ENCODE data around the gene BCAT1.

Gene BCAT1

GRCh38 chr12:24948757-24949722 is at the start of gene BCAT1:
BCAT1 (minus strand) TSS chr12:24949101; CDS start chr12:24948932, 169 bp downstream.
- Histone ChIP-seq H3K79me2 (ENCODE audit: control insufficient read depth, insufficient read depth, low read length, unreplicated experiment) (peaks cover 47% of the 10 kb centered on the region), H3K4me1 (ENCODE audit: control insufficient read depth, insufficient read depth, low read length, unreplicated experiment) (peaks cover 29% of the 10 kb centered on the region)

GRCh38 chr12:24997970-24998582 is 49.2 kb upstream of the BCAT1 start:
- Histone ChIP-seq H3K27me3 (ENCODE audit: insufficient read depth, low read length) (no peaks in the 10 kb centered on the region), H3K79me2 (ENCODE audit: control insufficient read depth, insufficient read depth, low read length, unreplicated experiment) (no peaks in the 10 kb centered on the region), H3K27ac (ENCODE audit: low read depth, low read length) (peak overlapping the region; percentile 39; the same call in 1 of the 2 replicates), H3K4me1 (ENCODE audit: control insufficient read depth, insufficient read depth, low read length, unreplicated experiment) (peaks cover 17% of the 10 kb centered on the region), H3K36me3 (ENCODE audit: insufficient read depth, low read length) (no peaks in the 10 kb centered on the region), H3K4me3 (ENCODE audit: low read depth, low read length) (peak overlapping the region; percentile 41), H2AFZ (ENCODE audit: low read length, unreplicated experiment) (peak overlapping the region; percentile 51)

More at GRCh38 chr12:24948757-24949722, at the start of gene BCAT1:
- peak within 1 kb of the TSS; percentile 94 for H3K27ac ChIP-seq (ENCODE audit: low read depth, low read length)
- no peaks in the 10 kb centered on the region for H3K27me3 ChIP-seq (ENCODE audit: insufficient read depth, low read length)
- peaks cover 12% of the 10 kb centered on the region for H3K36me3 ChIP-seq (ENCODE audit: insufficient read depth, low read length)
- H2AFZ ChIP-seq (ENCODE audit: low read length, unreplicated experiment) = peak within 1 kb of the TSS; percentile 90
- H3K4me3 ChIP-seq (ENCODE audit: low read depth, low read length) = peak within 1 kb of the TSS; percentile 95

- H3K79me2 ChIP-seq (ENCODE audit: control insufficient read depth, insufficient read depth, low read length, unreplicated experiment) = no peaks in the 10 kb centered on the region
- no peak overlapping the region for H3K4me3 ChIP-seq (ENCODE audit: low read depth, low read length)
- H3K27me3 ChIP-seq (ENCODE audit: insufficient read depth, low read length) = no peaks in the 10 kb centered on the region
- no peaks in the 10 kb centered on the region for H3K36me3 ChIP-seq (ENCODE audit: insufficient read depth, low read length)
- H3K4me1 ChIP-seq (ENCODE audit: control insufficient read depth, insufficient read depth, low read length, unreplicated experiment) = peaks cover 17% of the 10 kb centered on the region
- H2AFZ ChIP-seq (ENCODE audit: low read length, unreplicated experiment) = peak overlapping the region; percentile 51
- peak overlapping the region; percentile 33; the same call in 1 of the 2 replicates for H3K27ac ChIP-seq (ENCODE audit: low read depth, low read length)
Measured at GRCh38 chr12:24997496-24997895, 48.6 kb upstream of the BCAT1 start.

GRCh38 chr12:24996820-24997219 is 47.9 kb upstream of the BCAT1 start:
- Histone ChIP-seq H3K36me3 (ENCODE audit: insufficient read depth, low read length) (no peaks in the 10 kb centered on the region), H3K27ac (ENCODE audit: low read depth, low read length) (no peak overlapping the region), H3K4me3 (ENCODE audit: low read depth, low read length) (no peak overlapping the region), H3K27me3 (ENCODE audit: insufficient read depth, low read length) (no peaks in the 10 kb centered on the region), H2AFZ (ENCODE audit: low read length, unreplicated experiment) (no peak overlapping the region), H3K4me1 (ENCODE audit: control insufficient read depth, insufficient read depth, low read length, unreplicated experiment) (peaks cover 17% of the 10 kb centered on the region), H3K79me2 (ENCODE audit: control insufficient read depth, insufficient read depth, low read length, unreplicated experiment) (no peaks in the 10 kb centered on the region)

- H3K4me1 ChIP-seq (ENCODE audit: control insufficient read depth, insufficient read depth, low read length, unreplicated experiment) = peaks cover 17% of the 10 kb centered on the region
- no peak overlapping the region for H3K4me3 ChIP-seq (ENCODE audit: low read depth, low read length)
- no peaks in the 10 kb centered on the region for H3K27me3 ChIP-seq (ENCODE audit: insufficient read depth, low read length)
- H3K79me2 ChIP-seq (ENCODE audit: control insufficient read depth, insufficient read depth, low read length, unreplicated experiment) = no peaks in the 10 kb centered on the region
- no peak overlapping the region for H2AFZ ChIP-seq (ENCODE audit: low read length, unreplicated experiment)
- H3K36me3 ChIP-seq (ENCODE audit: insufficient read depth, low read length) = no peaks in the 10 kb centered on the region
- H3K27ac ChIP-seq (ENCODE audit: low read depth, low read length) = no peak overlapping the region
Measured at GRCh38 chr12:24996102-24996797, 47.3 kb upstream of the BCAT1 start.

GRCh38 chr12:24993793-24994192 is 44.9 kb upstream of the BCAT1 start:
- no peak overlapping the region for H2AFZ ChIP-seq (ENCODE audit: low read length, unreplicated experiment)

GRCh38 chr12:24991209-24992049 is 42.5 kb upstream of the BCAT1 start:
- Histone ChIP-seq H3K36me3 (ENCODE audit: insufficient read depth, low read length) (no peaks in the 10 kb centered on the region), H3K79me2 (ENCODE audit: control insufficient read depth, insufficient read depth, low read length, unreplicated experiment) (no peaks in the 10 kb centered on the region), H3K27ac (ENCODE audit: low read depth, low read length) (no peak overlapping the region), H3K4me1 (ENCODE audit: control insufficient read depth, insufficient read depth, low read length, unreplicated experiment) (no peaks in the 10 kb centered on the region), H2AFZ (ENCODE audit: low read length, unreplicated experiment) (no peak overlapping the region), H3K4me3 (ENCODE audit: low read depth, low read length) (no peak overlapping the region), H3K27me3 (ENCODE audit: insufficient read depth, low read length) (no peaks in the 10 kb centered on the region)

More at GRCh38 chr12:24993793-24994192, 44.9 kb upstream of the BCAT1 start:
- Histone ChIP-seq H3K4me1 (ENCODE audit: control insufficient read depth, insufficient read depth, low read length, unreplicated experiment) (peaks cover 14% of the 10 kb centered on the region), H3K27ac (ENCODE audit: low read depth, low read length) (no peak overlapping the region), H3K27me3 (ENCODE audit: insufficient read depth, low read length) (no peaks in the 10 kb centered on the region), H3K4me3 (ENCODE audit: low read depth, low read length) (no peak overlapping the region), H3K36me3 (ENCODE audit: insufficient read depth, low read length) (no peaks in the 10 kb centered on the region), H3K79me2 (ENCODE audit: control insufficient read depth, insufficient read depth, low read length, unreplicated experiment) (no peaks in the 10 kb centered on the region)

- H3K4me1 ChIP-seq (ENCODE audit: control insufficient read depth, insufficient read depth, low read length, unreplicated experiment) = no peaks in the 10 kb centered on the region
- no peak overlapping the region for H3K4me3 ChIP-seq (ENCODE audit: low read depth, low read length)
- H3K27me3 ChIP-seq (ENCODE audit: insufficient read depth, low read length) = no peaks in the 10 kb centered on the region
- H3K79me2 ChIP-seq (ENCODE audit: control insufficient read depth, insufficient read depth, low read length, unreplicated experiment) = no peaks in the 10 kb centered on the region
- H3K36me3 ChIP-seq (ENCODE audit: insufficient read depth, low read length) = no peaks in the 10 kb centered on the region
- H3K27ac ChIP-seq (ENCODE audit: low read depth, low read length) = no peak overlapping the region
- no peak overlapping the region for H2AFZ ChIP-seq (ENCODE audit: low read length, unreplicated experiment)
Measured at GRCh38 chr12:24989216-24989615, 40.3 kb upstream of the BCAT1 start.

- Histone ChIP-seq H3K4me1 (ENCODE audit: control insufficient read depth, insufficient read depth, low read length, unreplicated experiment) (no peaks in the 10 kb centered on the region), H3K36me3 (ENCODE audit: insufficient read depth, low read length) (no peaks in the 10 kb centered on the region), H3K27ac (ENCODE audit: low read depth, low read length) (no peak overlapping the region), H3K4me3 (ENCODE audit: low read depth, low read length) (no peak overlapping the region), H3K79me2 (ENCODE audit: control insufficient read depth, insufficient read depth, low read length, unreplicated experiment) (no peaks in the 10 kb centered on the region), H3K27me3 (ENCODE audit: insufficient read depth, low read length) (no peaks in the 10 kb centered on the region), H2AFZ (ENCODE audit: low read length, unreplicated experiment) (no peak overlapping the region)
Measured at GRCh38 chr12:24982250-24982649, 33.3 kb upstream of the BCAT1 start.
